Measurements from ENCODE around the gene PDE6C. TPM values are rescaled to one million over a fixed set of nuclear protein-coding genes. Genes with fewer than 3 reads are reported as not detected.

The PDE6C gene
- polyA plus RNA-seq, 1 of the 3 experiments (the other 2 are of a cell fraction) = not detected

- WGBS (ENCODE audit: low lambda C conversion rate) = 47% methylated on average over 3 of the region's 3 CpGs
- Histone ChIP-seq H3K4me3 (ENCODE audit: low read depth in 2 of 2, low read length in 1 of 2) (no peak overlapping the region), H4K20me1 (ENCODE audit: insufficient read depth) (no peaks in the 10 kb centered on the region), H3K79me2 (ENCODE audit: insufficient read depth) (no peaks in the 10 kb centered on the region), H3K4me2 (no peak overlapping the region), H3K9me2 (no peaks in the 10 kb centered on the region), H3K9ac (no peak overlapping the region), H2AFZ (ENCODE audit: low read depth) (no peak overlapping the region), H3K9me3 (no peaks in the 10 kb centered on the region), H3K27me3 (ENCODE audit: insufficient read depth) (peaks cover 53% of the 10 kb centered on the region; the same call in 1 of the 2 replicates), H3F3A (replicated peaks; ENCODE audit: insufficient read depth) (no peaks in the 10 kb centered on the region), H3K27ac (ENCODE audit: low read depth in 2 of 2, low read length in 1 of 2) (no peak overlapping the region), H3K36me3 (replicated peaks in 1 of 2; ENCODE audit: control insufficient read depth in 1 of 2, insufficient read depth in 2 of 2, low read length in 1 of 2) (no peaks in the 10 kb centered on the region), H3K4me1 (ENCODE audit: control insufficient read depth in 1 of 2, insufficient read depth in 2 of 2, low read depth in 1 of 2, low read length in 1 of 2) (no peaks in the 10 kb centered on the region; a peak in 1 of 4 replicates)
- ChIA-PET CTCF (interaction anchor here (4.8 kb wide), 1 partner anchor 17 kb away, joined by 33 read pairs; no protein-coding TSS in a partner anchor), POLR2A (no interaction called here)
- DNase-seq = no peak
- no peak for TF ChIP-seq REST (IDR thresholded peaks at IDR 0.05; ENCODE audit: low read depth, low read length)
- TF ChIP-seq SIN3A (IDR thresholded peaks at IDR 0.05; ENCODE audit: borderline replicate concordance, low read depth, low read length) = no peak
- no peak for TF ChIP-seq GABPA (IDR thresholded peaks at IDR 0.05; ENCODE audit: low read depth)
- no peak for TF ChIP-seq RCOR1 (IDR thresholded peaks at IDR 0.05; ENCODE audit: low read length)
- TF ChIP-seq EZH2phosphoT487 (IDR thresholded peaks at IDR 0.05; ENCODE audit: borderline replicate concordance, low read depth) = no peak
These were observed 42.0 kb upstream of the PDE6C start for GRCh38 chr10:93570383-93570782.

GRCh38 chr10:93572606-93573005, 39.7 kb upstream of the PDE6C start:
- Histone ChIP-seq H3K9me2 (no peaks in the 10 kb centered on the region), H3K36me3 (replicated peaks in 1 of 2; ENCODE audit: control insufficient read depth in 1 of 2, insufficient read depth in 2 of 2, low read length in 1 of 2) (no peaks in the 10 kb centered on the region), H3K27me3 (ENCODE audit: insufficient read depth) (peaks cover 32% of the 10 kb centered on the region; the same call in 1 of the 2 replicates), H3K4me3 (ENCODE audit: low read depth in 2 of 2, low read length in 1 of 2) (no peak overlapping the region), H2AFZ (ENCODE audit: low read depth) (no peak overlapping the region), H3K4me1 (ENCODE audit: control insufficient read depth in 1 of 2, insufficient read depth in 2 of 2, low read depth in 1 of 2, low read length in 1 of 2) (no peaks in the 10 kb centered on the region), H3K27ac (ENCODE audit: low read depth in 2 of 2, low read length in 1 of 2) (no peak overlapping the region), H3K9me3 (no peaks in the 10 kb centered on the region), H3K79me2 (ENCODE audit: insufficient read depth) (no peaks in the 10 kb centered on the region), H3F3A (replicated peaks; ENCODE audit: insufficient read depth) (no peaks in the 10 kb centered on the region), H3K9ac (no peak overlapping the region), H4K20me1 (ENCODE audit: insufficient read depth) (no peaks in the 10 kb centered on the region), H3K4me2 (no peak overlapping the region)
- DNase-seq = no peak
- 57% methylated on average over 2 of the region's 2 CpGs for WGBS (ENCODE audit: low lambda C conversion rate)
- ChIA-PET POLR2A (no interaction called here), CTCF (interaction anchor here (1.0 kb wide), 1 partner anchor 108 kb away, joined by 3 read pairs; no protein-coding TSS in a partner anchor)
- no peak for TF ChIP-seq TAF1 (IDR thresholded peaks at IDR 0.05; ENCODE audit: borderline replicate concordance, low read depth, low read length)
- no peak for TF ChIP-seq ELF1 (IDR thresholded peaks at IDR 0.05)
- no peak for TF ChIP-seq SMC3 (IDR thresholded peaks at IDR 0.05; ENCODE audit: low read depth, low read length)
- TF ChIP-seq RFX5 (IDR thresholded peaks at IDR 0.05; ENCODE audit: low read length) = no peak
- no peak for TF ChIP-seq TCF12 (IDR thresholded peaks at IDR 0.05)
- TF ChIP-seq CTCF (IDR thresholded peaks at IDR 0.05) = no peak
- TF ChIP-seq MEF2A (IDR thresholded peaks at IDR 0.05; ENCODE audit: borderline replicate concordance, low read depth) = no peak
- no peak for TF ChIP-seq RAD21 (IDR thresholded peaks at IDR 0.05; ENCODE audit: low read length)
- TF ChIP-seq YY1 (IDR thresholded peaks at IDR 0.05; ENCODE audit: low read depth) = no peak
- TF ChIP-seq POLR2AphosphoS5 (IDR thresholded peaks at IDR 0.05; ENCODE audit: low read depth, low read length) = no peak
- TF ChIP-seq EZH2phosphoT487 (IDR thresholded peaks at IDR 0.05; ENCODE audit: borderline replicate concordance, low read depth) = no peak
- TF ChIP-seq USF2 (IDR thresholded peaks at IDR 0.05; ENCODE audit: borderline replicate concordance, low read depth, low read length) = no peak
- TF ChIP-seq SIN3A (IDR thresholded peaks at IDR 0.05; ENCODE audit: borderline replicate concordance, low read depth, low read length) = no peak
- TF ChIP-seq USF1 (IDR thresholded peaks at IDR 0.05; ENCODE audit: borderline replicate concordance, low read depth) = no peak
- no peak for TF ChIP-seq IRF3 (IDR thresholded peaks at IDR 0.05; ENCODE audit: low read depth, low read length)
- no peak for TF ChIP-seq NFIC (IDR thresholded peaks at IDR 0.05; ENCODE audit: borderline replicate concordance)
- no peak for TF ChIP-seq NRF1 (IDR thresholded peaks at IDR 0.05; ENCODE audit: low read depth, low read length)
- no peak for TF ChIP-seq GABPA (IDR thresholded peaks at IDR 0.05; ENCODE audit: low read depth)

Data from SK-N-SH (cell line).